Memory B cell (primary cell): ENCODE results near the gene CUX1.

ENCODE experiments used
- ATAC-seq: fragments of 150-1000 bp; cut with Tn5 transposase; 2 replicates; pipeline ENCODE4 v1.10.0; 2021; ENCODE audit warnings: low read depth, mild to moderate bottlenecking, moderate library complexity
- DNase-seq, 2 donors: peaks; one replicate each; pipeline ENCODE4 v3.0.0; 2022; ENCODE audit warnings: low spot score in 2 of 2
- H3K27ac Mint-ChIP-seq: one replicate; pipeline ENCODE4 v1.8.0; 2022; ENCODE audit warnings: mild to moderate bottlenecking, moderate library complexity, mixed read lengths
- H3K27me3 Mint-ChIP-seq: one replicate; pipeline ENCODE4 v1.8.0; 2022; ENCODE audit warnings: mixed read lengths
- H3K36me3 Mint-ChIP-seq: one replicate; pipeline ENCODE4 v1.8.0; 2022; ENCODE audit warnings: mild to moderate bottlenecking, mixed read lengths
- H3K4me1 Mint-ChIP-seq: one replicate; pipeline ENCODE4 v1.8.0; 2022; ENCODE audit warnings: mixed read lengths
- H3K4me3 Mint-ChIP-seq: one replicate; pipeline ENCODE4 v1.8.0; 2022; ENCODE audit warnings: mild to moderate bottlenecking, moderate library complexity, mixed read lengths
- H3K9me3 Mint-ChIP-seq: one replicate; pipeline ENCODE4 v1.8.0; 2022; ENCODE audit warnings: mixed read lengths

The CUX1 gene

GRCh38 chr7:102093599-102094315, 276.3 kb downstream of the CUX1 start:
- Mint-ChIP-seq H3K4me3 (no peak overlapping the region), H3K36me3 (peaks cover 21% of the 10 kb centered on the region), H3K4me1 (peaks cover 4% of the 10 kb centered on the region), H3K9me3 (peaks cover 9% of the 10 kb centered on the region), H3K27ac (no peak overlapping the region), H3K27me3 (no peaks in the 10 kb centered on the region)
- ATAC-seq (no peak), DNase-seq (no peak)

GRCh38 chr7:102094316-102094650, 276.9 kb downstream of the CUX1 start:
- Mint-ChIP-seq H3K27me3 (no peaks in the 10 kb centered on the region), H3K27ac (no peak overlapping the region), H3K4me1 (peaks cover 4% of the 10 kb centered on the region), H3K4me3 (no peak overlapping the region), H3K9me3 (peaks cover 5% of the 10 kb centered on the region), H3K36me3 (peaks cover 18% of the 10 kb centered on the region)
- ATAC-seq (no peak), DNase-seq (no peak)

GRCh38 chr7:102095321-102096011, 278.0 kb downstream of the CUX1 start:
- DNase-seq (no peak), ATAC-seq (no peak)
- Mint-ChIP-seq H3K4me1 (no peaks in the 10 kb centered on the region), H3K27me3 (no peaks in the 10 kb centered on the region), H3K36me3 (peaks cover 12% of the 10 kb centered on the region), H3K4me3 (no peak overlapping the region), H3K9me3 (no peaks in the 10 kb centered on the region), H3K27ac (no peak overlapping the region)

- DNase-seq (no peak), ATAC-seq (no peak)
- Mint-ChIP-seq H3K4me3 (no peak overlapping the region), H3K27me3 (no peaks in the 10 kb centered on the region), H3K27ac (no peak overlapping the region), H3K36me3 (peaks cover 12% of the 10 kb centered on the region), H3K4me1 (no peaks in the 10 kb centered on the region), H3K9me3 (no peaks in the 10 kb centered on the region)
Measured at GRCh38 chr7:102096012-102096332, 278.5 kb downstream of the CUX1 start.

- Mint-ChIP-seq H3K4me1 (no peaks in the 10 kb centered on the region), H3K36me3 (peaks cover 12% of the 10 kb centered on the region), H3K27me3 (no peaks in the 10 kb centered on the region), H3K27ac (no peak overlapping the region), H3K4me3 (no peak overlapping the region), H3K9me3 (no peaks in the 10 kb centered on the region)
- DNase-seq (no peak), ATAC-seq (no peak)
Measured at GRCh38 chr7:102096706-102097427, 279.4 kb downstream of the CUX1 start.

- H3K4me3 Mint-ChIP-seq, result no peak overlapping the region
- H3K27ac Mint-ChIP-seq, result no peak overlapping the region
- no peaks in the 10 kb centered on the region for H3K9me3 Mint-ChIP-seq
- no peaks in the 10 kb centered on the region for H3K27me3 Mint-ChIP-seq
- DNase-seq (no peak), ATAC-seq (no peak)
- peaks cover 7% of the 10 kb centered on the region for H3K36me3 Mint-ChIP-seq
- no peaks in the 10 kb centered on the region for H3K4me1 Mint-ChIP-seq
Measured at GRCh38 chr7:102097601-102098161, 280.3 kb downstream of the CUX1 start.

GRCh38 chr7:102098986-102099385, 281.6 kb downstream of the CUX1 start:
- H3K27ac Mint-ChIP-seq, result no peak overlapping the region
- H3K9me3 Mint-ChIP-seq, result no peaks in the 10 kb centered on the region
- H3K36me3 Mint-ChIP-seq, result peaks cover 14% of the 10 kb centered on the region
- no peaks in the 10 kb centered on the region for H3K27me3 Mint-ChIP-seq
- no peak for ATAC-seq
- no peak overlapping the region for H3K4me3 Mint-ChIP-seq
- no peak for DNase-seq
- H3K4me1 Mint-ChIP-seq, result no peaks in the 10 kb centered on the region

- no peak for DNase-seq
- no peak for ATAC-seq
- no peaks in the 10 kb centered on the region for H3K4me1 Mint-ChIP-seq
- H3K27me3 Mint-ChIP-seq, result no peaks in the 10 kb centered on the region
- peaks cover 18% of the 10 kb centered on the region for H3K36me3 Mint-ChIP-seq
- H3K27ac Mint-ChIP-seq, result no peak overlapping the region
- H3K4me3 Mint-ChIP-seq, result no peak overlapping the region
- no peaks in the 10 kb centered on the region for H3K9me3 Mint-ChIP-seq
Measured at GRCh38 chr7:102099474-102099873, 282.0 kb downstream of the CUX1 start.

GRCh38 chr7:102101111-102101551, 283.7 kb downstream of the CUX1 start:
- no peak overlapping the region for H3K4me3 Mint-ChIP-seq
- peaks cover 23% of the 10 kb centered on the region for H3K36me3 Mint-ChIP-seq

GRCh38 chr7:102101926-102102325, 284.5 kb downstream of the CUX1 start:
- H3K4me1 Mint-ChIP-seq, result no peaks in the 10 kb centered on the region

More at GRCh38 chr7:102101111-102101551, 283.7 kb downstream of the CUX1 start:
- DNase-seq (no peak), ATAC-seq (no peak)
- no peaks in the 10 kb centered on the region for H3K4me1 Mint-ChIP-seq
- no peaks in the 10 kb centered on the region for H3K9me3 Mint-ChIP-seq
- no peaks in the 10 kb centered on the region for H3K27me3 Mint-ChIP-seq
- H3K27ac Mint-ChIP-seq, result no peak overlapping the region

GRCh38 chr7:102103027-102103372, 285.6 kb downstream of the CUX1 start:
- no peak for ATAC-seq

More at GRCh38 chr7:102101926-102102325, 284.5 kb downstream of the CUX1 start:
- H3K4me3 Mint-ChIP-seq, result no peak overlapping the region
- no peak for ATAC-seq
- peaks cover 24% of the 10 kb centered on the region for H3K36me3 Mint-ChIP-seq
- H3K27ac Mint-ChIP-seq, result no peak overlapping the region
- no peaks in the 10 kb centered on the region for H3K9me3 Mint-ChIP-seq
- no peaks in the 10 kb centered on the region for H3K27me3 Mint-ChIP-seq
- DNase-seq, result no peak

GRCh38 chr7:102104245-102104644, 286.8 kb downstream of the CUX1 start:
- H3K36me3 Mint-ChIP-seq, result peaks cover 18% of the 10 kb centered on the region
- ATAC-seq, result no peak
- no peaks in the 10 kb centered on the region for H3K9me3 Mint-ChIP-seq
- H3K4me1 Mint-ChIP-seq, result no peaks in the 10 kb centered on the region
- no peak overlapping the region for H3K4me3 Mint-ChIP-seq
- no peaks in the 10 kb centered on the region for H3K27me3 Mint-ChIP-seq
- DNase-seq, result no peak
- no peak overlapping the region for H3K27ac Mint-ChIP-seq

More at GRCh38 chr7:102103027-102103372, 285.6 kb downstream of the CUX1 start:
- Mint-ChIP-seq H3K4me3 (no peak overlapping the region), H3K4me1 (no peaks in the 10 kb centered on the region), H3K9me3 (no peaks in the 10 kb centered on the region), H3K27me3 (no peaks in the 10 kb centered on the region), H3K27ac (peak overlapping the region; percentile 79), H3K36me3 (peaks cover 24% of the 10 kb centered on the region)
- DNase-seq, result no peak

- Mint-ChIP-seq H3K27ac (no peak overlapping the region), H3K36me3 (peaks cover 18% of the 10 kb centered on the region), H3K9me3 (no peaks in the 10 kb centered on the region), H3K27me3 (no peaks in the 10 kb centered on the region), H3K4me3 (no peak overlapping the region), H3K4me1 (no peaks in the 10 kb centered on the region)
- ATAC-seq, result no peak
- no peak for DNase-seq
Measured at GRCh38 chr7:102106625-102107024, 289.2 kb downstream of the CUX1 start.

- H3K36me3 Mint-ChIP-seq, result peaks cover 20% of the 10 kb centered on the region
- no peak overlapping the region for H3K4me3 Mint-ChIP-seq
Measured at GRCh38 chr7:102107474-102108104, 290.2 kb downstream of the CUX1 start.

More at GRCh38 chr7:102107474-102108104, 290.2 kb downstream of the CUX1 start:
- H3K4me1 Mint-ChIP-seq, result no peaks in the 10 kb centered on the region
- no peaks in the 10 kb centered on the region for H3K9me3 Mint-ChIP-seq
- ATAC-seq (no peak), DNase-seq (no peak)
- no peaks in the 10 kb centered on the region for H3K27me3 Mint-ChIP-seq
- H3K27ac Mint-ChIP-seq, result no peak overlapping the region
